ENCODE measurements around the gene ZNF687. TPM values are rescaled to one million over a fixed set of nuclear protein-coding genes. Genes with fewer than 3 reads are reported as not detected.

The ZNF687 gene, protein sequence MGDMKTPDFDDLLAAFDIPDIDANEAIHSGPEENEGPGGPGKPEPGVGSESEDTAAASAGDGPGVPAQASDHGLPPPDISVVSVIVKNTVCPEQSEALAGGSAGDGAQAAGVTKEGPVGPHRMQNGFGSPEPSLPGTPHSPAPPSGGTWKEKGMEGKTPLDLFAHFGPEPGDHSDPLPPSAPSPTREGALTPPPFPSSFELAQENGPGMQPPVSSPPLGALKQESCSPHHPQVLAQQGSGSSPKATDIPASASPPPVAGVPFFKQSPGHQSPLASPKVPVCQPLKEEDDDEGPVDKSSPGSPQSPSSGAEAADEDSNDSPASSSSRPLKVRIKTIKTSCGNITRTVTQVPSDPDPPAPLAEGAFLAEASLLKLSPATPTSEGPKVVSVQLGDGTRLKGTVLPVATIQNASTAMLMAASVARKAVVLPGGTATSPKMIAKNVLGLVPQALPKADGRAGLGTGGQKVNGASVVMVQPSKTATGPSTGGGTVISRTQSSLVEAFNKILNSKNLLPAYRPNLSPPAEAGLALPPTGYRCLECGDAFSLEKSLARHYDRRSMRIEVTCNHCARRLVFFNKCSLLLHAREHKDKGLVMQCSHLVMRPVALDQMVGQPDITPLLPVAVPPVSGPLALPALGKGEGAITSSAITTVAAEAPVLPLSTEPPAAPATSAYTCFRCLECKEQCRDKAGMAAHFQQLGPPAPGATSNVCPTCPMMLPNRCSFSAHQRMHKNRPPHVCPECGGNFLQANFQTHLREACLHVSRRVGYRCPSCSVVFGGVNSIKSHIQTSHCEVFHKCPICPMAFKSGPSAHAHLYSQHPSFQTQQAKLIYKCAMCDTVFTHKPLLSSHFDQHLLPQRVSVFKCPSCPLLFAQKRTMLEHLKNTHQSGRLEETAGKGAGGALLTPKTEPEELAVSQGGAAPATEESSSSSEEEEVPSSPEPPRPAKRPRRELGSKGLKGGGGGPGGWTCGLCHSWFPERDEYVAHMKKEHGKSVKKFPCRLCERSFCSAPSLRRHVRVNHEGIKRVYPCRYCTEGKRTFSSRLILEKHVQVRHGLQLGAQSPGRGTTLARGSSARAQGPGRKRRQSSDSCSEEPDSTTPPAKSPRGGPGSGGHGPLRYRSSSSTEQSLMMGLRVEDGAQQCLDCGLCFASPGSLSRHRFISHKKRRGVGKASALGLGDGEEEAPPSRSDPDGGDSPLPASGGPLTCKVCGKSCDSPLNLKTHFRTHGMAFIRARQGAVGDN
- total RNA-seq (10 to 100 TPM; 17.7 to 22.8 TPM), polyA plus RNA-seq (ENCODE audit: insufficient read length in 6 of 6) (10 to 100 TPM; 15.1 to 21.6 (median 17.5) TPM)
- long read RNA-seq, donor 1, transcript ZNF687-207 (3 exons, 840 nt): major isoform, 9 of 86 reads
- long read RNA-seq, donor 1, partial matches to known transcripts: 76 of 86 reads
- long read RNA-seq, donor 1, other reads (novel, unspliced or antisense): 0 of 86 reads
- long read RNA-seq, donor 2, full-length matches to known transcripts: 9 of 9 reads
- long read RNA-seq, donor 2, partial matches to known transcripts: 0 of 9 reads
- long read RNA-seq, donor 2, other reads (novel, unspliced or antisense): 0 of 9 reads
- long read RNA-seq, donor 3, full-length matches to known transcripts: 6 of 27 reads
- long read RNA-seq, donor 3, partial matches to known transcripts: 21 of 27 reads
- long read RNA-seq, donor 3, other reads (novel, unspliced or antisense): 0 of 27 reads
- long read RNA-seq, donor 4: 0 reads
- long read RNA-seq, donor 5, partial matches to known transcripts: 31 of 35 reads
- long read RNA-seq, donor 5, other reads (novel, unspliced or antisense): 0 of 35 reads
- long read RNA-seq, donor 6, partial matches to known transcripts: 11 of 12 reads
- long read RNA-seq, donor 6, other reads (novel, unspliced or antisense): 0 of 12 reads
- long read RNA-seq, donor 7, full-length matches to known transcripts: 6 of 6 reads
- long read RNA-seq, donor 7, partial matches to known transcripts: 0 of 6 reads
- long read RNA-seq, donor 7, other reads (novel, unspliced or antisense): 0 of 6 reads
- long read RNA-seq, donor 8, transcript ZNF687-207 (3 exons, 840 nt): major isoform, 6 of 6 reads
- long read RNA-seq, donor 8, partial matches to known transcripts: 0 of 6 reads
- long read RNA-seq, donor 8, other reads (novel, unspliced or antisense): 0 of 6 reads
- long read RNA-seq, donor 9: 0 reads
- long read RNA-seq, donor 10: 0 reads
- long read RNA-seq, donor 11, partial matches to known transcripts: 39 of 42 reads
- long read RNA-seq, donor 11, other reads (novel, unspliced or antisense): 0 of 42 reads
- long read RNA-seq, donor 12, partial matches to known transcripts: 26 of 28 reads
- long read RNA-seq, donor 12, other reads (novel, unspliced or antisense): 0 of 28 reads

DNA sequence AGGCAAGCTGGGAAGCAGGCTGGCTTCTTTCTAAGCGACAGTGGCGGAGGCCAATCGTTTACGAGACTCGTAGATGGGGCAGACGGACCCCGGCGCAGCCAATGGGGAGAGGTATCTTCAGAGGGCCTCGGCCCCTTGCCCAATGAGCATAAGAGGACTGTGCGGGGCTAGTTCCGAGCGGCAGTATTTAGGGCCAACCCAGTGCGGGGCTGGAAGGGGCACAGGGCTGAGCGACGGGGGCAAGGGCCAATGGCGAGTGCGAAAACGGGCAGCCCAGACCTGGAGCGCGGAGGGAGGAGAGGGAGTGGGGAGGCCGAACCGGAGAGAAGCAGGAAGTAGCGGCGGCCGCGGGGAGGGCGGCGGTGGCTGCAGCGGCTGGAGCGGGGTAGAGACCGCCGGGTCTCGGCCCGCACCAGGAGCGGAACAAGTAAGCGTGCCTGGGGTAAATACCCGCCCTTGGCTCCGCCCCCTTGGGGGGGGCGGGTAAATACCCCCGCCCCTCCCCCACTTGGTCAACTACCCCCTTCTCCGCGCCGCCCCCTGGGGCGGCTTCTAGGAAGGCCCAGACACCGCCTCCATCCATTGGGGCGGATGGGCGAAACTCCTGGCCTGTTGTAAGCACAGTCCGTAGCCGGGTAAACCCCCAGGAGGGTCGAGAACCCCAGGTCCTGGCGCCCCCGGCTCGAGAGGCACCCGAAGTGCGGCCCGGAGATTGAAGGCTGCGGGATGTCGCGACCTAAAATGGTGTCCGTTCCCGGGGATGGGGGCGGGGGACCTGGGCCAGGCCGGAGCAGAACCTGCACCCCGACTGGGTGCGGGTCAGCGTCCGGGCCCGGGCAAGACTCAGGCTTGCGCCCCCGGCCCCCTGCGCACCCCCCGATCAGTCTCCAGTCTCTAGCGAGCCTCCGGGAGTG is at the start of gene ZNF687:
Gene ZNF687, plus strand, starts transcription at position 331 of the 914 bp plus-strand sequence. CDS start 3,993 bp downstream, outside the sequence.
- DNase-seq: peak; percentile 99 to 100 (median 100)
- peaks cover 7 to 46% of the 10 kb centered on the region in 2 donors for H3K4me1 ChIP-seq
- H3K27me3 ChIP-seq: no peaks in the 10 kb centered on the region
- TF ChIP-seq, protein P1, sequence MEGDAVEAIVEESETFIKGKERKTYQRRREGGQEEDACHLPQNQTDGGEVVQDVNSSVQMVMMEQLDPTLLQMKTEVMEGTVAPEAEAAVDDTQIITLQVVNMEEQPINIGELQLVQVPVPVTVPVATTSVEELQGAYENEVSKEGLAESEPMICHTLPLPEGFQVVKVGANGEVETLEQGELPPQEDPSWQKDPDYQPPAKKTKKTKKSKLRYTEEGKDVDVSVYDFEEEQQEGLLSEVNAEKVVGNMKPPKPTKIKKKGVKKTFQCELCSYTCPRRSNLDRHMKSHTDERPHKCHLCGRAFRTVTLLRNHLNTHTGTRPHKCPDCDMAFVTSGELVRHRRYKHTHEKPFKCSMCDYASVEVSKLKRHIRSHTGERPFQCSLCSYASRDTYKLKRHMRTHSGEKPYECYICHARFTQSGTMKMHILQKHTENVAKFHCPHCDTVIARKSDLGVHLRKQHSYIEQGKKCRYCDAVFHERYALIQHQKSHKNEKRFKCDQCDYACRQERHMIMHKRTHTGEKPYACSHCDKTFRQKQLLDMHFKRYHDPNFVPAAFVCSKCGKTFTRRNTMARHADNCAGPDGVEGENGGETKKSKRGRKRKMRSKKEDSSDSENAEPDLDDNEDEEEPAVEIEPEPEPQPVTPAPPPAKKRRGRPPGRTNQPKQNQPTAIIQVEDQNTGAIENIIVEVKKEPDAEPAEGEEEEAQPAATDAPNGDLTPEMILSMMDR (IDR thresholded peaks at IDR 0.05): no peak
- H3K4me3 ChIP-seq: peak within 1 kb of the TSS; percentile 91 to 94
- H3K27ac ChIP-seq: peak within 1 kb of the TSS; percentile 96 to 98
- peaks cover 0 to 24% of the 10 kb centered on the region in 2 donors for H3K36me3 ChIP-seq
- ATAC-seq: peak; percentile 89
- intact Hi-C loops (cut with DNase I): no loop called here
- H3K9me3 ChIP-seq: no peaks in the 10 kb centered on the region

DNA sequence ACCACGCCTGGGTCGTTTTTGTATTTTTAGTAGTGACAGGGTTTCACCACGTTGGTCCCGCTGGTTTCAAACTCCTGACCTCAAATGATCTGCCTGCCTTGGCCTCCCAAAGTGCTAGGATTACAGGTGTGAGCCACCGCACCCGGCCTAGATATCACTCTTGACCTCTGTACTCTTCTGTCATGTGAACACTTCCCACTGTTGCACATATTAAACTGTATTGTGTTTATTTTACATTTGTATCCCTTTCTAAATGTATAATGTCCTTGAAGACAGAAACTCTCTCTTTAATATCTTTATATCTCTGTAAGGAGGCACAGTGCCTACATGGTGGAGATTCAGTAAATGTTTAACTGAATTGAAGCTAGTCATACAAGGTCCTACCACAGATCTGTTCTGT is 46.9 kb upstream of the ZNF687 start:
- TF ChIP-seq, protein P1 (IDR thresholded peaks at IDR 0.05): no peak
- H3K36me3 ChIP-seq: peaks cover 0 to 100% of the 10 kb centered on the region in 2 donors
- H3K4me3 ChIP-seq: no peak overlapping the region
- DNase-seq (no peak), ATAC-seq (no peak)
- no peak overlapping the region for H3K27ac ChIP-seq
- no peaks in the 10 kb centered on the region for H3K4me1 ChIP-seq
- intact Hi-C loops (cut with DNase I): no loop called here
- H3K27me3 ChIP-seq: no peaks in the 10 kb centered on the region
- no peaks in the 10 kb centered on the region for H3K9me3 ChIP-seq

DNA sequence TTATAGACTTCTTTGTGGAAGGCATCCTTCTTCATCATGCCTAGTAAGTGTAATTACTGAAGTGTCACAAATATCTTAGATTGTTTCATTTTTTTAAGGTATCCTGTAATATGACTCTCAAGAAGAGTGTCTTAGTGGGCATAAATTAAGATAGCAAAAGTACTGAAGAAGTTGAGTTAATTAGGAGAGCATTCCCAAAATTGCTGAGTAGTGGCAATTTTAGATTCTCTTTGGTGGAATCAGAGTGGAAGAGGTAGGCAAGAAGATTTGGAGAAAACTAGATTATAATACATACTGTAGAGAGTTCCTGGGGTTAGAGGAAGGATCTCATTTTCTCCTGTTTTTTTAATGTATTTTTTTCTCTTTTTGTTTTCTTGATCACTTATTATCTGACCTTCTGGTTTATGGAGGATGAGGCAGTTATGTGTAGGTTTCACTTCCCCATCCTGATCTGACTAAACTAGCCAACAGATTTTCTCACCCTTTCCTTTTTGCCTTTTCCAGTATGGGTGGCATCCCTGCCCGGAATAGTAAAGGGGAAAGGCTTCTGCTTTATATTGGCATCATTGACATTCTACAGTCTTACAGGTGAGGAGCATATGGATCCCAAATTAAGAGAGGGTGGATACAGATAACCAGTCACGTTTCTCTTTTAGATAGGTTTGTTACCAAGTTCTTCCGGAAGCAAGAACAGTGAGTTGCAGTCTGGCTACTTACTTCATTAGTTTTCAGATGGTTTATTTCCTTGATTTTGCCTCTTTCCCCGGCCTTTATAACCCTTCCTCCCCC is 44.2 kb upstream of the ZNF687 start:
- intact Hi-C loops (cut with DNase I): no loop called here
- Histone ChIP-seq H3K4me1 (no peaks in the 10 kb centered on the region), H3K36me3 (peaks cover 0 to 100% of the 10 kb centered on the region in 2 donors), H3K27ac (no peak overlapping the region), H3K27me3 (no peaks in the 10 kb centered on the region), H3K4me3 (no peak overlapping the region), H3K9me3 (no peaks in the 10 kb centered on the region)
- DNase-seq: no peak
- ATAC-seq: peak; percentile 23
- TF ChIP-seq, protein P1 (IDR thresholded peaks at IDR 0.05): no peak

Measured in left lung (tissue), 14 donors.